Stimulated activated CD8-positive, alpha-beta memory T cell treated with anti-CD3 and anti-CD28 coated beads, Interleukin-12 subunit alpha, Interleukin-12 subunit beta, amount 100 ng/mL, for 4 hours (primary cell): Measurements from ENCODE around the gene TEKT2.

Experiments used
- DNase-seq: peaks from one replicate; pipeline ENCODE4 v3.0.0-alpha.2; 2020; ENCODE audit warnings: low read depth

Gene TEKT2, protein sequence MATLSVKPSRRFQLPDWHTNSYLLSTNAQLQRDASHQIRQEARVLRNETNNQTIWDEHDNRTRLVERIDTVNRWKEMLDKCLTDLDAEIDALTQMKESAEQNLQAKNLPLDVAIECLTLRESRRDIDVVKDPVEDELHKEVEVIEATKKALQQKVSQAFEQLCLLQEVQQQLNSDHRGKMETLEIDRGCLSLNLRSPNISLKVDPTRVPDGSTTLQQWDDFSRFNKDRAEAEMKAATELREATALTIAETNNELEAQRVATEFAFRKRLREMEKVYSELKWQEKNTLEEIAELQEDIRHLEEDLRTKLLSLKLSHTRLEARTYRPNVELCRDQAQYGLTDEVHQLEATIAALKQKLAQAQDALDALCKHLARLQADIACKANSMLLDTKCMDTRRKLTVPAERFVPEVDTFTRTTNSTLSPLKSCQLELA

DNA sequence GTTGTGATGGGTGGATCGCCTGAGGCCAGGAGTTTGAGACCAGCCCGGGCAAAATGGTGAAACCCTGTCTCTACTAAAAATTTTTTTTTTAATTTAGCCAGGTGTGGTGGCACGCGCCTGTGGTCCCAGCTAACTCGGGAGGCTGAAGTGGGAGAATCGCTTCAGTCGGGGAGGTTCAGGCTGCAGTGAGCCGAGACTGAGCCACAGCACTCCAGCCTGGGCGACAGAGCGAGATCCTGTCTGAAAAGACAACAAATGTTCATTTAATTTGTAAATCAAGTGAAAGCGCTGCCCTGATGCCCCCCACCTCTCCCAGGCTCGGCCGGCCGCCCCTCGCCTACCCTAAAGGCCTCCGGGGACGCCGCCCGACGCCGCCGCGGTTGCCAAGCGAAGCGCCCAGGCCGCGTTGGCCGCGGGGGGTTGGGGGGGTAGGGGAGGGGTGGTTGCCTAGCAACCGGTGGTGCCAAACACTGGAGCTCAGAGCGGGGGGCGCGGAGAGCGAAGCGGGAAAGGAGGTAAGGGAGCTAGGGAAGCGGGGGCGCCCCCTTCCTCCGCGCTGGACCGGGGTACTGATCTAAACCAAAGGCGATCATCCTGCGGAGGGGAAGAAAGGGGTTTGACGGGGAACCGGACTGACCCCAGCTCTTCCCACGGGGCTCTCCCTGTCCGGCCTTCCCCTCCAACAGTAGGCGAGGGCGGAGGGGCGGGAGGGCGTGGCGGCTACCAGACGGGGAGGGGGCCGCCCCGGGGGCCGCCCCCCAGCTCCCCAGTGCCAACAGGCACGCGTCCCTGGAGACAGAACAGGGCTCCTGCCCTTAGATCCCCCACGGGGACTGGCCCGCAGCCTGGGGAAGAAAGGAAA, at the start of gene TEKT2:
Gene TEKT2 (plus strand): TSS at position 460 of the 862 bp plus-strand sequence. CDS start 828 bp downstream, outside the sequence.
- no peak for DNase-seq

DNA sequence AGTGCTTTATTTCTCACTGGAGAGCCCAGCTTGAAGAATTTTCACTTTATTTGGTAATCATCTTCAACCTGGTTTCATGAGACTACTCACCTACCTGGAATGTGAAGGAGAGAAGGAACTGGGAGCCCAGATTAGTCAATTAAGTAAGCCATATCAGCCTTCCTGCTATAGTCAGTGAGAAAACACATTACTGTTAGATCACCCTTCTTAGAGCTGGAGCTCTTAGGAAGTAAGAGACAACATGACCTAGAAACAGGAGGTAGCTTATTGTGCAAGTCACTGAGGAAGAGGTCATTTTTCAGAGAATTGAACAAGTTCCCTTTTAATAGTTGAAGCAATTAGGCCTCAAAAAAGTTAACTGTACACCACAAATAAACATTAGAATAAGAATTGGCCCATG, 49.2 kb upstream of the TEKT2 start:
- DNase-seq = no peak

DNA sequence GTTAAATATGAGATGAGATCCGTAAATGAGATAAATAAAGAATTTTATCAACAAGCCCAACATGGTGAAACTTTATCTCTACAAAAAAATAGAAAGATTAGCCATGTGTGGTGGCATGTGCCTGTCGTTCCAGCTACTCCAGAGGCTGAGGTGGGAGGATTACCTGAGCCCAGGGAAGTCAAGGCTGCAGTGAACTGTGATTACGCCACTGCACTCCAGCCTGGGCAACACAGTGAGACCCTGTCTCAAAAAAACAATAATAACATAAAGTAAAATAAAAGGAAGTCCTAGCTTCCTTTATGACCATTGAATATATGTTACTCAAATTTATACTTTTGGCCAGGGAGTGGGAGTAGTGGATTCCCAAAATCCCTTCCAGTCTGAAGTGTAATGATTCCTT, 48.7 kb upstream of the TEKT2 start:
- DNase-seq = no peak

DNA sequence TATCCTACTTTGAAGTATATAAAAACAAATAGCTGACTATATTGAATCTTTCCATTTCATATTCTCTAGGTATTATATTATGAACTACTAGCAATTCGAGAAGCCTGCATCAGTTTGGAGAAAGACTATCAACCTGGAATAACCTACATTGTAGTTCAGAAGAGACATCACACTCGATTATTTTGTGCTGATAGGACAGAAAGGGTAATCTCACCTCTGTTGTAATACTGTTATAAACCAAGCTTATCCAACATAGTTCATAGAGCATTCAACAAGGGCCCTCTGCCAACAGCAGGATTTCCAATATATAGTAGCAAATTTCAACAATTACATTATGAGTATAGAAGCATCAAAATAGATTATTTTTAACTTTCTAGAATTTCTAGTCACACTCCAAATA, 43.7 kb upstream of the TEKT2 start:
- DNase-seq = no peak

DNA sequence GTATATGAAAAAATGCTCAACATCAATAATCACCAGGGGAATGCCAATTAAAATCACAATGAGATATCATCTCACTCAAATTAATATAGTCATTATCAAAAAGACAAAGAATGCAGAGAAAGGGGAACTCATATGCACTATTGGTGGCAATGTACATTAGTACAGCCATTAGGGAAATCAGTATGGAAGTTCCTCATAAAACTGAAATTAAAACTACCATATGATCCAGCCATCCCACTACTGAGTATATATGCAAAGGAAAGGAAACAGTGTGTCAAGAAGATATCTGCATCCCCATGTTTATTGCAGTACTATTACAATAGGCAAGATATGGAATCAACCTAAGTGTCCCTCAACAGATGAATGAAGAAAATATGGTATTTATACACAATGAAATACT, 32.1 kb upstream of the TEKT2 start:
- DNase-seq = no peak

DNA sequence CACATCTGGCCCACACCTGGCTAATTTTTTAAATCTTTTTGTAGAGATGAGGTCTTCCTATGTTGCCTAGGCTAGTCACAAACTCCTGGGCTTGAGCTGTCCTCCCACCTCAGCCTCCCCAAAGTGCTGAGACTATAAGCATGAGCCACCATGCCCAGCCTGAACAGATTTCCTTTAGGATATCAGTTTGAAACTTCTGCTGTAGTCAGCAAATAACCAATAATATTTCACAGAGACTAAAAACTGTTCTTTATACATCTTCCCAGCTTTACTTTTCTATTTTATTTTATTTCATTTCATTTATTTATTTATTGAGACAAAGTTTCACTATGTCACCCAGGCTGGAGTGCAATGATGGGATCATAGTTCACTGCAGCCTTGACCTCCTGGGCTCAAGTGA, 29.9 kb upstream of the TEKT2 start:
- DNase-seq = no peak

DNA sequence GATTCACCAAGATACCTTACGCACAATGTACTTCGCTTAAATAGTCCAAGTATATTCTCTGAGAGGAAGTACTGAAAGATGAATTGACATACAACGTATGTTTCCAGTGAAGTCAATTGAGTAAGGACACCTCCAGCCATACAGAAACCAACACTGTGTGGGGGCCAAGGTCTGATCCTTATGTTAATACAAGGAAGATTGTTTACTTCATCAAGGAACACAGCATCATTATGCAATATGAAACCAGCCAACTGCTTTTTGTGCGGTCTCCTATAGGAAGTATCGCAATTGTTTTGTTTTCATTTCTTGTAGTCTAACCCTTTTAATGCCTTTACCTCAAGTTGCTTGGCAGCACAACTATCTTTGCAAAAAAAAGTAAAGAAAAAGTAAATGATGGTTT, 28.2 kb upstream of the TEKT2 start:
- DNase-seq = no peak

DNA sequence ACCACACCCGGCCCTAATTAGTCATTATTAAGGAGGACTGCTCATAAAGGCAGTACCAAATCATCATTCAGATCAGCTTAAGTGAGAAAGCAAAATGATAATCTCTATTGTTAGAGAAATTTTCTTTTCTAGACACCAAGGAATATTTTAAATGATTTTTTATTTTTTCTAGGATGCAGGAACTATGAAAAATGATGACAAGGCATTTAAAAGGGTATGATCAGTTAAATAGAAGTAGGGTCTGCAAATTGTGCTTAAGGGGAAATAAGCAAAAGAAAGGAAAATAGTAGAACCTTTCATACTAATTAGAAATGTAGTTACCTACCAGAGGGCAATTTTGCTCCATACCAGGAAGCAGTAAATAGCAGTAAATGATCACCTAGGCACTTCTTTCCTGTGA, 21.6 kb upstream of the TEKT2 start:
- DNase-seq = no peak

DNA sequence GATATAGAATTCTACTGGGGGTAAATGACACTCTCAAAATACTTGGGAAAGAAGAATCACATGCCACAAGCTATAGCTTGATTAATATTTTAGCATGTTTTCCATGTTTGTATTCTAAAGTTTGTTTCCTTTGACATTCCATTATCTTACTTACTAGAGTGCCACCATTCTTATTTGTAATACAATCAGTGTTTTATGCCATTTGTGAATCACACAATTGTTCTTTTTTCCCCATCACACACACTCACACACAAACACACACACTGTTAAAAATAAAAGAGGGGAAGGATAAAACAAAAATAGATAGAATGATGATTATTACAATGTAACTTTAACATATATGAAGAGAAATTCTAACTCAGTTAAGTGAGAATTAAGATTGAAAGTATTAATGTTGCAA, 16.0 kb upstream of the TEKT2 start:
- no peak for DNase-seq

DNA sequence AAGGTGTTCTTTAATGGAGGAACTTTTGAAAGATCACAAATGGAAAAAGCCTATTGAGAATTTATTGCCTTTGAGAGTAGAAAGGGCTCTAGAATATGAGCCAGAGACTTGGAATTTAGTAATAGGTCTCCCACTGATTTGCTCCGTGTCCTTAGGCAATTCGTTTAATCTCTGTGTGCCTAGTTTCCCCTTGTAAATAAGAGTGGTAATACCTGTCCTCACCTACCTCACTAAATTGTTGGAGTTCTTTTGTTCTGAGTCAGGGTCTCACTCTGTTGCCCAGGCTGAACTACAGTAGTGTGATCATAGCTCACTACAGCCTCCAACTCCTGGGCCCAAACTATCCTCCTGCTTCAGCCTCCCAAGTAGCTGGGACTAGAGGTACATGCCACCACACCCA, 15.0 kb upstream of the TEKT2 start:
- no peak for DNase-seq

DNA sequence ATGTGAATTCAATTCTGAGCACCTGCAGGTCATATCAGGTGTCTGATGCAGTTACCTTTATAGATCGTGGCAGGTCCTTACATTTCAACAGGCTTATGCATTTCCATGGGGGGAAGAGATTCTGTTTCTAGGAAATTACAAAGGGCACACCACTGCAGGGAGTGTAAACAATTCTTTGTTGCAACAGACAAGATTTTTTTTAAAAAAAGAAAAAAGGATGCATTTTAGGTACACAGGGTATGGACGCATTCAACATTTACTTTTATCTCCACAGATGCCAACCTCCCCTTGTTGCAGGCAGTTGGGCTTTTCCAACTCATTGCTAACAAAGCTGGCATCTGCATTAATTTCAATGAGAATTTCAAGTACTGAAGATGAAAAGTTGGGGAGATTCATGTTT, 13.5 kb upstream of the TEKT2 start:
- no peak for DNase-seq

DNA sequence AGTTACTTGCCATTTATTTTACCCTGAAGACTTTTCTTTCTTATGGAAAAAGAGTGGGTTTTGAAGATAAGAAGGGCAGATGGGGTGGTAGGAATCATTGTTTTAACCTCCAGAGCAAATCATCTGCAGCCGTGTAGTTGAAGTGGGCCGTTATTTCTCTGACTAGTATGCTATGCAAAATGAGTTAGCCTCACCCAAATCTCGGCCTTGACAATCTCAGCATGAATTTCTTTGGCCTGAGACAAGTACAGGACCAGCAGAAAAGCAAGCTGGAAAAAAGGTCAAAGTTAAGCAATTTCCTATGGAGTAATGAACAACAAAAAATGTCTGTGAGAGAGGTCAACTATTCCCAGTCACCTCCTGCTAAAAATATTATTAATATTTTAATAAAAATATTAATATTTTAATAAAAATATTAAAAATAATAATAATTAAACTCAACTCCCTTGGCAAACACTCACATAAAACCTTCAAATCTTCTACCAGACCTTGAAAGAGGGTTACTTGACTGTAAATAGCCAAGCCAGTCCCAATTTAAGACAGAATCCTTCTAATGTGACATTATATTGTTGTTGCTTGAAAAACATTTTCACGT, 6.8 kb upstream of the TEKT2 start:
- DNase-seq = no peak

DNA sequence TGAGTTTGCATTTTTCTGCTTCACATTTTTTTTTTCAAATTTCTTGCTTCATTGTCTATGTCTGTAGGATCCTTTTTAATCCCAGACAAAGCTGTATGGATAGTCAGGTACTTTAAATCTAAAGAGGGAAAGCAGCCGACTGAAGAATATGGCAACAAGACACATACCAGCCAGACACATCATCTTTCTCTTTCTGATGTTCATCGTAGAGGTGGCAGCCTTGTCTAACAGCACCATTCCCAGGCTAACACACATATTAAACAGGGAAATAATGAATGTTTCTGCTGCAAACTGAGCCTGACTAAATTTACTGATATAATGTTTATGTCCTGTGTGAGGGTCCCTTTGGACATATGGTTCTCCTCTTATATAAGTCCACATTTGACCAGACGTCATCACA, 3.7 kb upstream of the TEKT2 start:
- DNase-seq = no peak

DNA sequence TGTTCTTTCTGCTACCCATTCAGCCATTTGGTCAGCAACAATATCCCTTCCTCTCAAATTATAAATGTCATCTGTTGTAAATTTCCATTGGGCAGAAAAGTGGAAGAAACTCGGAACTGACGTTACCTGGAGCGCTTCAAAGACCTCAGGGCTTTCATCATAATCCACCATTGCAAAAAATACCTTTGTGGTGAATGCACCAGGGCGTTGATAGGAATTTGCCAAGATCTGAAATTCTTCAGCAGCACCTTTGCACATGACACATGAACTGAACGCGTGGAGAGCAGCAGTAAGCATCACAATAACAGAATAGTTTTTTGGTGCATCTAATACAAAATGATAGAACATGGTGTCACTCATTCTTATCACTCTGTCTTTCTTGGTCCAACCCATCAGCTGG, 3.1 kb upstream of the TEKT2 start:
- no peak for DNase-seq

DNA sequence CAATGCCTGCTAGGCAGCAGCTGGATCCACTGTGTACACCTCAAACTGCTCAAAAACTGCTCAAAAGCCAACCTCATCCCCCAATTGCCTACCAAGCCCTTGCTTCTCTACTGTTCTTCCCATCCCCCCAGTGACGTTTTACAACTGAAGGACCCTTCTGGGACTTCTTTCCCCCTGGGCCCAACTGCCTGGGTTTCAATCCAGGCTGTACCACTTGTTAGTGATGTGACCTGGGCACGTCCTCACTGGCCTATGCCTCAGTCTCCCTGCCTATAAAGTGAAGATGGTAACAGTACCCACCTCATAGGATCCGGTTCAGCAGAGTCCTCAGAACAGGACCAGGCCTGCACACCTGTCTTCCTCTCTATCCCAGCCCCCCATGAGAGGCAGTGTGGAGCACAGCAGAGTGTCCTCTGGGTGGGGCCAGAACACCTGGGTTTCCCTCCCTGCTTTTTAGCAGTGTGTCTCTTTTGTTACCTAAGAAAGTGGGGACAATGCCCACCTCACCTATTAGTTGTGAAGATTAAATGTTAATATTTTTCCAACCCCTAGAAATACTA, 1.9 kb upstream of the TEKT2 start:
- no peak for DNase-seq

DNA sequence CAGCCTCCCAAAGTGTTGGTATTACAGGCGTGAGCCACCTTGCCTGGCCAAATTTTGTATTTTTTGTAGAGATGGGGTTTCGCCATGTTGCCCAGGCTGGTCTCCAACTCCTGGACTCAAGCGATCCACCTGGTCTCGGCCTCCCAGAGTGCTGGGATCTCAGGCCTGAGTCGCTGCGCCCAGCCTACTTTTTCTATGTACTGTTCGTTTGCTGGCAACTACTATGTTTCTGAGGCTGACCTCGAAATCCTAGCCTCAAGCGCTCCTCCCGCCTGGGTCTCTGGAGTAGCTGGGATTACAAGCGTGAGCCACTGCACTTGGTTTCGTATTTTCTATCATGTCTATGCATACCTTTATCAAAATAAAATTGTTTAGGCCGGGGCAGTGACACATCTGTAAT, 675 bp upstream of the TEKT2 start:
- no peak for DNase-seq

DNA sequence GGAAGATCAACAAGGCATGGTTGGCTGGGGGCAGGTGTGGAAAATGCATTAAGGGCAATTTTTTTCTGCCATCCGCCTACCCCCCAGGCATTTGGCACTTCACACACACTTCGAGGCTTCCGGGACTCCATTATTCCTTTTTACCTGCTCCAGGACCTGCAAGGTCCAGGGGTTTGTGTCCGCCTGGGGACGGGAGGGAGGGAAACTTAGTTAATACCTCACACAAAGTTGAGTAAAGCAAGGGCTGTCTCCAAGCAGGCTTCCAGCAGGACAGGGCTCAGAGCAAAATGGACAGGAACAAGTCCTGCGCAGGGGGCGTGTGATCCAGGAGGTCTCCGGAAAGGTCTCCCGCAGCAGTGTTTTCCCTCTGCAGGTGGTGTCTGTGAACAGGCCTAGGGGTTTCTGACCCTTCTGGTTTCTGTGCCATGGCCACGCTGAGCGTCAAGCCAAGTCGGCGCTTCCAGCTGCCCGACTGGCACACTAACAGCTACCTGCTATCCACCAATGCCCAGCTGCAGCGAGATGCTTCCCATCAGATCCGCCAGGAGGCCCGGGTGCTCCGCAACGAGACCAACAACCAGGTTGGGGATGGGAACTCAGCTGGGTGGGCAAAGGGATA, 712 bp downstream of the TEKT2 start:
- no peak for DNase-seq

DNA sequence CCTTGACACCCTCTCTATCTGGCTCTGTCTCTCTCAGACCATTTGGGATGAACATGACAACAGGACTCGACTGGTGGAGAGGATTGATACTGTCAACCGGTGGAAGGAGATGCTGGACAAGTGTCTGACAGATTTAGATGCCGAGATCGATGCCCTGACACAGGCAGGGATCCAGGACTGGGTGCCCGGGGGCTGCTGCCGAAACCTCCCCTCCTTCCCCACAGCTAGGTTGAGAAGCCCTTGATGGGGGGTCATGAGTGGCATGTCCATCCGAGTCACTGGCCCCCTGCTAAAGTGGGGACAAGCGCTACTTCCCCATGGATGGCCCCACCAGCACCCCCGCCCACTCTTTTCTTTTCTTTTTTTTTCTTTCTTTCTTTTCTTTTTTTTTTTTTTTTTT, 1.2 kb downstream of the TEKT2 start:
- DNase-seq = no peak

DNA sequence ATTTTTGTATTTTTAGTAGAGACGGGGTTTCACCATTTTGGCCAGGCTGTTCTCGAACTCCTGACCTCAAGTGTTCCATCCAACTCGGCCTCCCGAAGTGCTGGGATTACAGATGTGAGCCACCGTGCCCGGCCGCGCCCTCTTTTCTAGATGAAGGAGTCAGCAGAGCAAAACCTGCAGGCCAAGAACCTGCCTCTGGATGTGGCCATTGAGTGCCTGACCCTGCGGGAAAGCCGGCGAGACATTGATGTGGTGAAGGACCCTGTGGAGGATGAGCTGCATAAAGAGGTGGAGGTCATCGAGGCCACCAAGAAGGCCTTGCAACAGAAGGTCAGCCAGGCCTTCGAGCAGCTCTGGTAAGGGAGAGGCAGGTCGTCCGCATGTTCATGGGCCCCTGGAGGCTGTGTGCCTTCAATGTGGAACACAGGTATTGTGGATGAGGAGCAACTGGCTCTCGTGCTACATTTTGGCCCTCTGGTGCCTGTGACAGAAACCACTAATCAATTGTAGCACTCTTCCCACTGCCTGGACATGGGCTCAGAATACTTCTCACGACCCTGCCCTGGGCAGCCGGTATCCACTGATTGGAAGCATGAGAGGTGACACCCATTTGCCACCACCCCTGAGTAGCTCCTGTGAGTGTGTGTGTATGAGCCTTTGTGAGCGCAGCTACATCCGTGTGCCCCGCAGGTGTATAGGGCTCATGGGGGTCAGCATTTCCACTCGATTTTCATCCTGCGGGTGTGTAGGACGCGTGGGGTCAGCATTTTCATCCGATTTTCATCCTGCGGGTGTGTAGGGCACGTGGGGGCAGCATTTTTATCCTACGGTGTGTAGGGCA, 2.0 kb downstream of the TEKT2 start:
- no peak for DNase-seq

DNA sequence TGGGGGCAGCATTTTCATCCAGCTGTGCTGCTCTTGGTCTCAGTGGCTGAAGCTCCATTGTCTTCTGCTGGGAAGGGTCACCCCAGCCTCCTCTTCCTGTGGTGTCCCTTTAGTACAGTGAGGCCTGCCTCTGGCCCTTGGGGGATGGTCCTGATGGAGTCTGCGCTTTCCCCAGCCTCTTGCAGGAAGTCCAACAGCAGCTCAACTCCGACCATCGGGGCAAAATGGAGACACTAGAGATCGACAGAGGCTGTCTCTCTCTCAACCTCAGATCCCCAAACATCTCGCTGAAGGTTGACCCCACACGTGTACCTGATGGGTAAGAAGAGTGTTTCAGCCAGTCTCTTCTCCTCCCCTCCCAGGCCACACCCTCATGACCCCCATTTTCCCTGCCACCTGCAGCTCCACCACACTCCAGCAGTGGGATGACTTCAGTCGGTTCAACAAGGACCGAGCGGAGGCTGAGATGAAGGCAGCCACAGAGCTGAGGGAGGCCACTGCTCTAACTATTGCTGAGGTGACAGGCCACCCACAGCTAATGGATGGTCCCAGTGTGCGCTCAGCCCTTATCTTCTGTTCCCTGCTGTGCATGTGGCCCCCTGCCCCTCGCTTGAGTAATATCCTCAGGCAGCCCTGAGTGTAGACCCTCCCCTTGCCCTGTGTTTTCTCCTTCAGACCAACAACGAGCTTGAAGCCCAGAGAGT, 2.8 kb downstream of the TEKT2 start:
- no peak for DNase-seq
